Psoas muscle (tissue), 8 donors: Measurements from ENCODE around the gene SUCNR1. TPM values are rescaled to one million over a fixed set of nuclear protein-coding genes. Genes with fewer than 3 reads are reported as not detected.

Experiments used
- ATAC-seq, 4 donors: fragments of 200-7000 bp; cut with Tn5 transposase; one replicate each; pipeline ENCODE4 v1.9.1; 2020; ENCODE audit warnings: moderate library complexity in 3 of 4, mild to moderate bottlenecking in 2 of 4
- DNase-seq, 2 donors: peaks; one replicate each; pipeline ENCODE4 v3.0.0-alpha.2; 2020
- H3K27ac ChIP-seq: fragments of 200-600 bp; one replicate; pipeline ENCODE4 v1.8.0; 2022
- H3K27me3 ChIP-seq, 3 donors: fragments of 200-600 bp in 1 of 3; one replicate each; pipeline versions ENCODE4 v1.6.1 to v1.8.0; 2013 to 2022; ENCODE audit warnings: low read length in 2 of 3, mild to moderate bottlenecking in 2 of 3, moderate library complexity in 1 of 3; ENCODE audit not compliant: insufficient read depth in 3 of 3
- H3K36me3 ChIP-seq, 2 donors: fragments of 200-600 bp in 1 of 2; one replicate each; pipeline versions ENCODE4 v1.6.1 to v1.8.0; 2013 to 2022; ENCODE audit warnings: low read depth in 1 of 2, mild to moderate bottlenecking in 1 of 2, moderate library complexity in 1 of 2; ENCODE audit not compliant: insufficient read depth in 1 of 2
- H3K4me1 ChIP-seq: fragments of 200-600 bp; one replicate; pipeline ENCODE4 v1.8.0; 2022
- H3K4me3 ChIP-seq: fragments of 200-600 bp; one replicate; pipeline ENCODE4 v1.8.0; 2022; ENCODE audit warnings: mild to moderate bottlenecking
- H3K9me3 ChIP-seq: fragments of 200-600 bp; one replicate; pipeline ENCODE4 v1.8.0; 2022
- WGBS, 3 donors: extraction: QIAGEN DNeasy Blood & Tissue Kit; methylation state at CpG; one replicate each; pipeline versions ENCODE4 v1.1.6 to v1.1.7; 2013; 5-methylcytosine and 5-hydroxymethylcytosine counted together
- intact Hi-C, 2 donors: fragments of 100-400 bp; cut with DNase I; formaldehyde crosslinking; loops; one replicate each; pipeline versions ENCODE4 v1.11.0 to v1.14.2; 2022
- polyA plus RNA-seq, 3 donors: library from polyadenylated mRNA; stranded (reverse); fragments of 200-250 nt; gene quantifications; one replicate each; pipeline ENCODE4 v1.2.3, GENCODE V29; 2013
- total RNA-seq, 4 donors: library from RNA; stranded (reverse); fragmentation: NEBNext Ultra II Directional in 2 of 4; extraction: Animal tissue kit (Norgen Biotek cat#: 25700) in 2 of 4; gene quantifications; one replicate each; pipeline versions ENCODE4 v1.2.1 to v1.2.4, GENCODE V29; 2021 to 2023
- TF ChIP-seq, protein P1 (sequence below): fragments of 200-600 bp; IDR thresholded peaks from one replicate; pipeline ENCODE4 v1.8.0; 2022; ENCODE audit warnings: antibody characterized with exemption
- donor health status: healthy with polysubstance abuse.
- donor health status: DM: no; HTN: no; CAD: no; lungs with moderate emphysema.
- donor health status: Bipolar disorder and iron deficiency.
- donor health status: healthy.
- donor health status: DM: yes; HTN: yes; CAD: no.
- donor health status: DM: no; HTN: no; CAD: no.
- donor health status: DM: no; HTN: no; CAD: no.
- donor health status: DM: yes; HTN: yes; CAD: no.

Gene SUCNR1
- total and polyA plus RNA-seq, 7 donors = 0.01 to 0.32 (median 0.13) TPM; not detected in 2

DNA sequence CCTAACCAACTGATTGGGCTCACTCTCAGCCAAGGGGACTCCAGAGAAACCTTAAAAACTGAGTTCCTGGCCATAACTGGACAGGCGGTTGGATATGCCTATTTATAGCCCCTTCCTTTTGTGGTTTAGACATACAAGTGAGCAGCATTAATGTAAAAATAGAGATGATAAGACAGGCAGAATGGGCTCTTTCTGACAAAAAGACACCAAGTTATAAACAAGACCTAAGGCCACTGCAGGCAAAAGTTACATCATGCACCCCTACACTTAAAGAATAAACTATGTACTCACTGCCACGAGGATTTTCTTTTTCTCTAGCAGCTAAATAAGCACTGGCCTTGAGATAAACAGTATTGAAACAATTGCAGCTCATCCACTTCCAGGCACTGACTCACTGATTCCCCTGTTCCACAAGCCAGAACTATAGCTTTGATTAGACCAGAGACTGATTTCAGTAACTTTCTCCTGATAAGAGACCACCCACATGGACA, 30.1 kb downstream of the SUCNR1 start:
- intact Hi-C loops = loop anchor here in 1 of 2 donors (10.0 kb wide), 1 partner anchor 469 kb away; no protein-coding TSS in a partner anchor
- WGBS, 3 donors = 22 to 49% (median 27%) methylated on average over 2 of the region's 2 CpGs
- Histone ChIP-seq H3K27me3 (no peaks in the 10 kb centered on the region), H3K27ac (no peak overlapping the region), H3K4me1 (peaks cover 4% of the 10 kb centered on the region), H3K36me3 (no peaks in the 10 kb centered on the region), H3K4me3 (no peak overlapping the region), H3K9me3 (no peaks in the 10 kb centered on the region)
- no peak for ATAC-seq
- DNase-seq = no peak
- TF ChIP-seq, protein P1, sequence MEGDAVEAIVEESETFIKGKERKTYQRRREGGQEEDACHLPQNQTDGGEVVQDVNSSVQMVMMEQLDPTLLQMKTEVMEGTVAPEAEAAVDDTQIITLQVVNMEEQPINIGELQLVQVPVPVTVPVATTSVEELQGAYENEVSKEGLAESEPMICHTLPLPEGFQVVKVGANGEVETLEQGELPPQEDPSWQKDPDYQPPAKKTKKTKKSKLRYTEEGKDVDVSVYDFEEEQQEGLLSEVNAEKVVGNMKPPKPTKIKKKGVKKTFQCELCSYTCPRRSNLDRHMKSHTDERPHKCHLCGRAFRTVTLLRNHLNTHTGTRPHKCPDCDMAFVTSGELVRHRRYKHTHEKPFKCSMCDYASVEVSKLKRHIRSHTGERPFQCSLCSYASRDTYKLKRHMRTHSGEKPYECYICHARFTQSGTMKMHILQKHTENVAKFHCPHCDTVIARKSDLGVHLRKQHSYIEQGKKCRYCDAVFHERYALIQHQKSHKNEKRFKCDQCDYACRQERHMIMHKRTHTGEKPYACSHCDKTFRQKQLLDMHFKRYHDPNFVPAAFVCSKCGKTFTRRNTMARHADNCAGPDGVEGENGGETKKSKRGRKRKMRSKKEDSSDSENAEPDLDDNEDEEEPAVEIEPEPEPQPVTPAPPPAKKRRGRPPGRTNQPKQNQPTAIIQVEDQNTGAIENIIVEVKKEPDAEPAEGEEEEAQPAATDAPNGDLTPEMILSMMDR = no peak

GRCh38 chr3:151905647-151906046, 32.2 kb downstream of the SUCNR1 start:
- ATAC-seq = no peak
- TF ChIP-seq, protein P1 = no peak
- no peak overlapping the region for H3K4me3 ChIP-seq
- no peak overlapping the region for H3K27ac ChIP-seq
- no peaks in the 10 kb centered on the region for H3K27me3 ChIP-seq
- WGBS, 3 donors = 95 to 99% (median 96%) methylated on average over 2 of the region's 2 CpGs
- DNase-seq = no peak
- peaks cover 4% of the 10 kb centered on the region for H3K4me1 ChIP-seq
- H3K36me3 ChIP-seq = no peaks in the 10 kb centered on the region
- H3K9me3 ChIP-seq = no peaks in the 10 kb centered on the region
- intact Hi-C loops = loop anchor here in 1 of 2 donors (10.0 kb wide), 1 partner anchor 471 kb away; no protein-coding TSS in a partner anchor

GRCh38 chr3:151906751-151907150, 33.3 kb downstream of the SUCNR1 start:
- H3K4me1 ChIP-seq = peaks cover 4% of the 10 kb centered on the region
- H3K36me3 ChIP-seq = no peaks in the 10 kb centered on the region
- WGBS, 3 donors = 91 to 95% (median 94%) methylated on average over 2 of the region's 2 CpGs
- no peak for ATAC-seq
- H3K9me3 ChIP-seq = no peaks in the 10 kb centered on the region
- H3K27ac ChIP-seq = no peak overlapping the region
- H3K27me3 ChIP-seq = no peaks in the 10 kb centered on the region
- intact Hi-C loops = loop anchor here in 1 of 2 donors (10.0 kb wide), 1 partner anchor 472 kb away; no protein-coding TSS in a partner anchor
- TF ChIP-seq, protein P1 = no peak
- no peak for DNase-seq
- no peak overlapping the region for H3K4me3 ChIP-seq

DNA sequence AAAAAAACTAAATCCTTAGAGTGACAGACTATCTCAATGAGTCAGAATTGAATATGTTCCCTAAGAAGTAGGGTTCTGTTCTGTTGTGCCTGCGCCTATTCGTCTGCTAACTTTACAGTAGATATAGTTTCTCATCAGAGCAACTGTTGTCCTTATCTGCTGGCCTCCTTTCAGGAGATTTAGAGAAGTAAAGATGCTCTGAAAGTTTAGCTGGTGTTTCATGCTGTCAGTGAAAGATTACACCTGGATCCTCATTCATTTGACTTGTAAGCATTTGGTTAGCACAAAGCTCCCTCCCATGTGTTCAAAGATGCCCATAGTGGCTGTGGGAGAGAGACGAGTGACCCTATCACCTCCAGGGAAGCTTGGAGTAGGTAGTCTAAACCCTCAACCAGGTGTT, 35.0 kb downstream of the SUCNR1 start:
- Histone ChIP-seq H3K36me3 (no peaks in the 10 kb centered on the region), H3K27ac (no peak overlapping the region), H3K4me3 (no peak overlapping the region), H3K27me3 (no peaks in the 10 kb centered on the region), H3K9me3 (no peaks in the 10 kb centered on the region), H3K4me1 (peaks cover under 1% of the 10 kb centered on the region)
- DNase-seq (no peak), ATAC-seq (no peak)
- intact Hi-C loops = loop anchor here in 1 of 2 donors (10.0 kb wide), 1 partner anchor 474 kb away; no protein-coding TSS in a partner anchor
- 96 to 97% (median 97%) methylated on average over 3 of the region's 3 CpGs for whole genome bisulfite sequencing, 3 donors
- TF ChIP-seq, protein P1 = no peak
